GM06990 (cell line): ENCODE results near the gene VSIR.

Experiments used
- DNase-seq: peaks from one replicate; pipeline ENCODE4 v3.0.0-alpha.2; 2011; ENCODE audit not compliant: insufficient read length; ENCODE audit errors: extremely low read depth
- H3K27me3 ChIP-seq: replicated peaks from 2 replicates; pipeline ENCODE4 v1.6.0; 2011; ENCODE audit warnings: low read length; ENCODE audit not compliant: control insufficient read depth, insufficient read depth
- H3K36me3 ChIP-seq: 2 replicates; pipeline ENCODE4 v1.5.1; 2011; ENCODE audit warnings: low read length; ENCODE audit not compliant: control insufficient read depth, insufficient read depth
- H3K4me3 ChIP-seq: replicated peaks from 2 replicates; pipeline ENCODE4 v1.5.1; 2011; ENCODE audit warnings: low read depth, mild to moderate bottlenecking, control low read depth, low read length
- CTCF ChIP-seq: IDR thresholded peaks from 2 replicates; pipeline ENCODE4 v1.5.1; 2011; ENCODE audit warnings: low read length, control low read depth, mild to moderate bottlenecking, inconsistent platforms; ENCODE audit not compliant: insufficient read depth, poor library complexity, severe bottlenecking

The VSIR gene

GRCh38 chr10:71754562-71754961, 18.8 kb downstream of the VSIR start:
- no peak for TF ChIP-seq CTCF
- peaks cover 4% of the 10 kb centered on the region for H3K36me3 ChIP-seq
- H3K27me3 ChIP-seq, result no peaks in the 10 kb centered on the region
- no peak for DNase-seq
- H3K4me3 ChIP-seq, result no peak overlapping the region

- no peaks in the 10 kb centered on the region for H3K27me3 ChIP-seq
- no peak for DNase-seq
- peaks cover 4% of the 10 kb centered on the region for H3K36me3 ChIP-seq
- TF ChIP-seq CTCF, result no peak
- no peak overlapping the region for H3K4me3 ChIP-seq
Observed at GRCh38 chr10:71753960-71754505, 19.3 kb downstream of the VSIR start.

- no peak for TF ChIP-seq CTCF
- H3K4me3 ChIP-seq, result no peak overlapping the region
- H3K27me3 ChIP-seq, result no peaks in the 10 kb centered on the region
- peaks cover 4% of the 10 kb centered on the region for H3K36me3 ChIP-seq
- no peak for DNase-seq
Observed at GRCh38 chr10:71753091-71753959, 20.0 kb downstream of the VSIR start.

- peaks cover 3% of the 10 kb centered on the region; the same call in 1 of the 2 replicates for H3K36me3 ChIP-seq
- no peak for DNase-seq
Observed at GRCh38 chr10:71752391-71753090, 20.8 kb downstream of the VSIR start.

More at GRCh38 chr10:71752391-71753090, 20.8 kb downstream of the VSIR start:
- Histone ChIP-seq H3K4me3 (no peak overlapping the region), H3K27me3 (no peaks in the 10 kb centered on the region)
- TF ChIP-seq CTCF, result no peak
